GM19238 (cell line): Measurements from ENCODE around the gene DNAH14.
A peak's percentile ranks its signal among the peaks of the same experiment; 100 is the strongest.
"Not testable (repeated sequence)": the region's sequence is repeated elsewhere in the genome, so short reads cannot be mapped to it uniquely, and the experiment has no call there.

ENCODE experiments used
- DNase-seq: peaks from one replicate; pipeline ENCODE4 v3.0.0; 2011; ENCODE audit warnings: low spot score; ENCODE audit not compliant: insufficient read length

DNAH14 gene

DNA sequence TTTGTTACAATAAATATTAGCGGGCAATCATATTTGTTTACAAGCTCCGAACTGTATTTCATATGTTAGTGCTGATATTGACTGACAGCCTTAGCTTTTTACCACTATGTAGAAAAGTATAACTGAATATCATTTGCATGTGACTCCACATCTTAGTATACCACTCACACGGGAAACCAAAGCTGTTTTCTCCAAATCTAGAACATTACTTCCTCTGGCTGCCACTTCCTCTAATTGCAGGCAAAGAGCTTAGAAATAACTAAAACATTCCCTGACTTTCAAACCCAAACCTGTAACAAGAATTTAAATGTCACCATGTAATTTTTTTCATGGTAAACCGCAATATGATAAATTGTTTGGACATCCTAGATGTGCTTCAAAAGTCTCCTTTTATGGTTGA, 323.7 kb downstream of the DNAH14 start:
- DNase-seq = no peak

DNA sequence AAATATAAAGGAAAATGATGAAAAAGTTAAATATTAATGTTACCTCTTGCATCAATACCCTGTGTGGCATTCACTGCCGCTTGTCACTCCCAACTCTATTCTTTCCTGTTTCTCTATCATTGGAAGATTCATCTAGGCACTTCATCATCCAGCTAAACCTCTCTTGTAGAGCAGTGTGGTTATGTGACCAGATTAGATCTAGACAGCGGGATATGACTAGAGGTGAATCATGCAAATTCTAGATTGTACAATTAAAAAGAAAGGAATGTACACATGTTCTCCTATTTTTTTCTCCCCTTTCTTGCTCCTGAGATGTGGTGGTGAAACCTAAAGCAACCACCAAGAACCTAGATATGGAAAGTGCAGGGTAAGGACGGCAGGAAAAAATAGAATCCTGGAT, 324.3 kb downstream of the DNAH14 start:
- DNase-seq = no peak

DNA sequence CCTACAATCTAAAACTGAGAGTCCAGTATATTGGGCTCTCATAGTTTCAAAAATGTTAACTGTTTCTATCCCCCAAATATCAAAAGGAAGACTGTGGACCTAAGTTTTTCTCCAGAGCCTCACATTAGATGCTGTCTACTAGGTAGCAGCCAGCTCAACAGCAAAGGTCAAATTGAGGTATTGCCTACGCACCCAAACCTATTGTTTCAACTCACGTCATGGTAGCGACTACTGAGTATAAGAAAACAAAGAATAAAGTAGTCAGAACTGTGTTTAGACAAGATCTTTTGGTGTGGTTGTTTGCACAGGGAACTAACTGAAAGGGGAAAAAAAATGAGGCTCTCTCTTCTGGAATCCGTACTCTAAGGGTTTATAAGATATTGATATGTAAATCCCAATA, 325.2 kb downstream of the DNAH14 start:
- DNase-seq = no peak

DNA sequence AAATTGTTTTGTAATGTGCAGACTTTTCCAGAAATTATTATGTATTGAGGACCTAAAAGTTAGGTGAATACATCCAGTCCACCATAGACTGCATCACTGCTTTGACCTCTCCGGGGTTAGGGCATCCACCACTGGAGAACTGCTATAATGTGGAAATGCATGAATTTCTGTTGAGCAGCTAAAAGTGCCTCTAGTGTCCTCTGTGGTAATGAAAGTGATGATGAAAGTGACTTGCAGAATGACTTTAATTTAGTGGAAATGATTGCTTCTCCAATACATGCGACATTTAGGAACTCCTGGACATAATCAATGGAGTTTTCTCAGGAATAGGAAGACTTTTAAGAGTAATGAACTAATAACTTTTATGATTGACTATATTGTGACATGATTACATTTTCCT, 327.6 kb downstream of the DNAH14 start:
- no peak for DNase-seq

DNA sequence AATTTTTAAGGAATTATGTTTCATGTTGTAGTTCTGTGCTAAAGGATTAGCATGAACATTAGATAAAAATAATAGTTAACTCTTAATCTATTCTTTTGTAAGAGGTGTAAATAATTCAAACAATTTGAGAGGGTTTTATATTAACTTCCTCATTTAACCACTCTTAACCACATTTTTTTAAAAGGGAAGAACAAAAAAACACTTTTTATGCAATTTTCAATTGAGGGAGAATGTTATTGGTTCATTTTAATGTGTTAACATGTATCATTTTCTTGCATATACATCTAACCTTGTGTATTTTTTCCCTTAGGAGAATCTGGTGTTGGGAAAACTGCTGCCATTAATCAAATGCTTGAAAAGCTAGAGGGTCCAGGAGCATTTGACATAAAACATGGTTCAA, 329.3 kb downstream of the DNAH14 start:
- no peak for DNase-seq

DNA sequence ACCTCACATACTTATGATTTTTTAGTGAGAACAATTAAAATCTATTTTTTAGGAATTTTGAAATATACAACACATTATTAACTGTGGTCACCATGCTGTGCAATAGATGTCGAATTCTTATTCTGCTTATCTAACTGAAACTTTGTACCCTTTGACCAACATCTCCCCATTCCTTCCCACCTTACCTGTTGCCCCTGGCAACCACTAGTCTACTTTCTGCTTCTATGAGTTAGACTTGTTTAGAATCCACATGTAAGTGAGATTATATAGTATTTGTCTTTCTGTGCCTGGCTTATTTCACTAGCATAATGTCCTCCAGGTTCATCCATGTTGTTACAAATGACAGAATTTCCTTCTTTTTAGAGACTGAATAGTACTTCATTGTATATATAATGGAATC, 330.1 kb downstream of the DNAH14 start:
- DNase-seq = no peak

DNA sequence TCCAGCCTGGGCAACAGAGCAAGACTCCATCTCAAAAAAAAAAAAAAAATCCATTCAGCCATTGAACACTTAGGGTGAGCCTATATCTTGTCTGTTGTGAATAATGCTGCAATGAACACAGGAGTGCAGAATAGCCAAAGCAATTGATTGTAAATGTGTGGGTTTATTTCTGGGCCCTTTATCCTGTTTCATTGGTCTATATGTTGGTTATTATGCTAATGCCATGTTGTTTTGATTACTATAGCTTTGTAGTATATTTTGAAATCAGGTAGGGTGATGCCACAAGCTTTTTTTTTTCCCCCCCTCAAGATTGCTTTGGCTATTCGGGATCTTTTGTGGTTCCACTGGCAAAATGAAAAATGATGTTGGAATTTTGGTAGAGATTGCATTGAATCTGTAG, 330.8 kb downstream of the DNAH14 start:
- DNase-seq = no peak

DNA sequence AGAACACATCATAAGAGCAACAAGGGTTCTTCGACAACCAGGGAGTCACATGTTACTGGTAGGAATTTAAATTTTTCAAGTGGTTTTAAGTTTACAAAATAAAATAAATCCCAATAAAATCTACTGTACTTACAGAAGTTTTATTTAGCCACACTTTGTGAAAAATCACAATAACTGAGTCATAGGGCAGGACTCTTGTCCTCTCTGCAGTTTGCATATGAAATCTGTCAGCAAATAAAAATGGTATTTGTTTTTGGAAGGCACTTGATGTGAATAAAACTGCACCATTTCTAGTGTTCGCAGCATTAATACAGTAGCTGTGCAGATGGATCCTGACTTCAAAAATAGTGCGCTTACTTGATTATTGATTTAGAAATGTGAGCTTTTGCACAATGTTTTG, 348.0 kb downstream of the DNAH14 start:
- no peak for DNase-seq

DNA sequence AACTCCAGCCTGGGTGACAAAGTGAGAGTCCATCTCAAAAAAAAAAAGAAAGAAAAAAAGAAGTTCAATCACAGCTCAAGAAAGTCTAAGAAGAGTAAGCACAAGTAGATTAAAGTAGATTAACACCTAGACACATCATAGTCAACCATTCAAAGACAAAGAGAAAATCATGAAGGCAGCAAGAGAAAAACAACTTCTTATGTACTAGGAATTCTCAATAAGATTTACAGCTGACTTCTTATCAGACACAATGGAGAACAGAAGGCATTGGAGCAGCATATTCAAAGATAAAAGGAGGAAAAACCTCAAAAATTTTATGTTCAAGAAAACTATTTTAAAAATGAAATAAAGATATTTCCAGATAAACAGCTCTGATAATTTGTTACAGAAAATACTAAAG, 351.1 kb downstream of the DNAH14 start:
- DNase-seq = no peak

DNA sequence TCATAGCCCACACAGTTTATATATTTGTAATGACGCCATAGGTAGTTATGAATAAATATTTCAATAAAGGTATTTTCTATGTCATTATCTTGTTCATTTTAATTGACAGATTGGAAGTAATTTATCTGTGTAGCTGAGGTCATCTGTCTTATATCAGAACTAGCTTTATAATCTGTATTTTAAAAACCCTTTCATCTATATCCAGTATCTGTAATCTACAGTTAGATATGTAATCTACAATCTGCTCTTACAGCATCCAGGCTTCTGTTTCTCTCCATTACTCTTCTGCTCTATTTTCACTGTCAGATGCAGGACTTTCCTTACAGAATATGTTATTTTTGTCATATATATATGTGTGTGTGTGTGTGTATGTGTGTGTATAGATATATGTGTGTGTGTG, 360.8 kb downstream of the DNAH14 start:
- no peak for DNase-seq

DNA sequence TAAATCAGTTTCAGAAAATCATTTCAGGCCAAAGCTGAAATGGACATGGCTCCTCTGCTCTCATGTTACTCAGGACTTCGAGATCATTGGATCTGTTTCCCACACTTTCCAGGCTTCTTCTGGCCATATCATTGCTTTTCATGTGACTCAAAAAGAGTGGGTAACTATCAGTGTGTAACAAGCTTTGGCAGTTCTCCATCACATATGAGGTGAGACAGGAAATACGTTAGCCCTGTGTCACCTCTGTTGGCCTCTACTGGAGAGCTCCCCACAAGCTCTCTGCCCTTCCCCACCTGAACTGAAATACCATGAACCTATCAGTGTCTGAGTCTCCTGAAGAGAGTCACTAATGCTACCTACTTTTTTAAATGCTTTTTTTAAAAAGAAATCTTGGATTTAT, 370.1 kb downstream of the DNAH14 start:
- DNase-seq = no peak

DNA sequence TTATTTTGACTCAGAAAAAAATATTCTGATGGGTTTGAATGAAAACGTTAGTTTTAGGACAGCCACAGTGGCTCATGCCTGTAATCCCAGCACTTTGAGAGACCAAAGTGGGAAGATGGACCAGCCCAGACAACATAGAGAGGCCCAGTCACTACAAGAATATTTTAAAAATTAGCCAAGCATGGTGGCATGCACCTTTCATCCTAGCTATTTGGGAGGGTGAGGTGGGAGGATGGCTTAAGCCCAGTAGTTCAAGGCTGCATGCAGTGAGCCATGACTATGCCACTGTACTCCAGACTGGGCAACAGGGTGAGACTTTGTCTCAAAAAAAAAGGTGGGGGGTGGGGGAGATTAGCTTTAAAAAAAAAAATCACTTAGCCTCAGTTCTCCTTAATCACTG, 370.9 kb downstream of the DNAH14 start:
- DNase-seq = no peak

DNA sequence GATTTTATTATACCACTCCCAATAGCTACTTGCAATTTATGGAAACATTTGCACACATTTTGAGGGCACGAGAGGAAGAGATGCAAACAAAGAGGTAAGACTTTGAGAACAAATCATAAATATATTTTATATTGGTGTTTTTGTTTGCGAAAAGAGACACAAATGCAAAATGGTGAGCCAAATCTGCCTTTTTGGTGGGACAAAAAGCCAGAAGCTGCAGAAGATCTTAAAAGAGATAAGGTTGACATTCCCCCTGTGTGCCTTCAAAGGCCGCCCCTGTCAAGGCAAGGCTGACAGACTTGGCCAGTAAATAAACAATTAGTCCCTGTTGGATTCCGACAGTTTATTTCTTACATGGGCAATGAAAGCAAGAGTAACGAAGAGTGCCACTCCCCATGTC, 375.5 kb downstream of the DNAH14 start:
- DNase-seq = no peak

DNA sequence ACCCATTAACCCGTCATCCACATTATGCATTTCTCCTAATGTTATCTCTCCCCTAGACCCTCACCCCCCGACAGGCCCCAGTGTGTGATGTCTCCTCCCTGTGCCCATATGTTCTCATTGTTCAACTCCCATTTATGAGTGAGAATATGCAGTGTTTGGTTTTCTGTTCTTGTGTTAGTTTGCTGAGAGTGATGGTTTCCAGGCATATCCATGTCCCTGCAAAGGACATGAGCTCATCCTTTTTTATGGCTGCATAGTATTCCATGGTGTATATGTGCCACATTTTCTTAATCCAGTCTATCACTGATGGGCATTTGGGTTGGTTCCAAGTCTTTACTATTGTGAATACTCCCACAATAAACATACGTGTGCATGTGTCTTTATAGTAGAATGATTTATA, 381.1 kb downstream of the DNAH14 start:
- DNase-seq = not testable (repeated sequence)

DNA sequence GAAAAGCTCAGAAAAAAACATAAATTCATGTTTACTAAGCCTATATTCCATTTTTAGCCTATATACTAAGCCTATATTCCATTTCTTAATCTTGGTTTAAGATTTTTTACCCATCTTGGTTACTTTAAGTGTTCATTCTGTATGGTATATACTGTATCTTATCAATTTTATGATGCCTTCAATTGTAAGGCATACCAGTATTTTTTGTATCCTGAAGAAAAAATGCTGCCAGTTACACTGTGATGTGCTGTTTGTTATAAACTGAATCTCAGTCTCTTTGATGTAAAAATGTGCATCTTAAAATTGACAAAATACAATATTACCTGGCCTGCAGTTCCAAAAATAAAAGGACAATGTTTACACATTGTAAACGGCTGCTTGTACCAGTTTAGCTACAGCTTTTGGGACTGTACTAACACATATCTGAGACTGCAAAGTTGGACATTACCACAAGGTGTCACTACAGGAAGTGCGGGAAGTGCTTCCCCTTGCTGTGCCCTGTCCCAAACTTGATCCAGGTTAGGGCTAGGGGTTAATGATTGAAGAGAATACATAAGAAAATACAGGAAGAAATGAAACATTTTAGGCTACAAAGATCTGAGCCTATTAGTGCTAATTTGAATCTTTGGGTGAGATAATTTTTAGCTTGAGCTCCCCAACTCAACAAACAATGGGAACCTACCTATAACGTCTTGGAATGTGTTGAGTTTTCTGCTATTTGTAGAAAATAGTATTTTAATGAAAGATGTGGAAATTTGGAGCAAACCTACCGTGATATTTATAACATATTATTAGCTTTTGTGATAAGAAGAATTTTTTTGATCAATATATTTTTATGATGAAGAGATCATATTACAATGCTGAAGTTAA, 389.5 kb downstream of the DNAH14 start:
- DNase-seq = peak; percentile 15

DNA sequence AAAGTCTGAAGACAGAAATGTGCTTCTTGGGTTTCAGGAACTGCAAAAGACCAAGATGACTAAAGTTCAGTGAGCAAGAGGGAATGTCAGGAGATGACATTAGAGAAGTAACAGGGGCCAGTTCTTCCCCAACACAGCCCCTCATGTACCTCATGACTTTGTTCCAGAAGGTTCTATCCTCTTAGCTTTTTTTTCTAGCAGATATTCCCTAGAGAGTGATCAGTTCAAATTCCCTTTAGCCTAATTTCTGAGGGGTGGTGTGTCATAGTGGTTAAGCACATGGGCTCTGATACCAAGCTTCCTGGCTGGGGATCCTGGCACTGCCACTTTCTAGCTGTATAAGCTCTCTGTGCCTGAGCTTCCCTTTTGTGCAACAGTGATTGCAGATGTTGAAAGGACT, 390.4 kb downstream of the DNAH14 start:
- no peak for DNase-seq

DNA sequence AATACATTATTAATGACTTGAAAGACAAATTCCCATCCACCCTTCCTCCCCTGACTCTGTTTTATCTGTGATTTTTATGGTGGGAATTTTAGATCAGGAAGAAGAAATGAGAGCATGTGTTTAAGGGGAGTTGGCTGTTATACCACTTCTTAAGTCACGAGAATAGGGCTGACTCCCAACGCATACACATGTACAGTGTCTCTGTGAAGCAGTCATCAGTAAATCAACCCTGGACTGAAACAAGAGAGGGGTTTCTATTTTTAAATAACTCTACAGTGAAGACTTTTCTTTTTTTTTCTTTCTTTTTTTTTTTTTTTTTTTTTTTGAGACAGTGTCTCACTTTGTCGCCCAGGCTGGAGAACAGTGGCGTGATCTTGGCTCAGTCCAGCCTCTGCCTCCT, 392.3 kb downstream of the DNAH14 start:
- no peak for DNase-seq

DNA sequence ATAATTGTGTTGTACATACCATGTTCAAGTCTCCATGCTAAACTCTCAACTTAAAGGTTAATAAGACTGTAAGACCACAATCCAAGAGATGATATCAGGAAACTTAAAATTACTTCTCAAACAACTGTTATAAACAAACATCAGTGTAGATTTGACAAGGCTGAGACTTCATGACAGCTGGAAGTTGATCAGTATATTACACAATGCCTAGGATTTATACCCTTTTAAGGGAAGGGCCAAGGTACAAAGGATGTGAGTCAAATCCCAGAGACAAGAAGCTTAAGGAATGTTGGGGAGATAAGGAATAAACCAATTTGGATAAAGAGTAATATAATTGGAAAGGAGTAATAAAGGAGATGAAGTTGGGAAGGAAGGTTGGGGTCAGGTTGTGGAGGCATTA, 399.6 kb downstream of the DNAH14 start:
- DNase-seq = no peak

DNA sequence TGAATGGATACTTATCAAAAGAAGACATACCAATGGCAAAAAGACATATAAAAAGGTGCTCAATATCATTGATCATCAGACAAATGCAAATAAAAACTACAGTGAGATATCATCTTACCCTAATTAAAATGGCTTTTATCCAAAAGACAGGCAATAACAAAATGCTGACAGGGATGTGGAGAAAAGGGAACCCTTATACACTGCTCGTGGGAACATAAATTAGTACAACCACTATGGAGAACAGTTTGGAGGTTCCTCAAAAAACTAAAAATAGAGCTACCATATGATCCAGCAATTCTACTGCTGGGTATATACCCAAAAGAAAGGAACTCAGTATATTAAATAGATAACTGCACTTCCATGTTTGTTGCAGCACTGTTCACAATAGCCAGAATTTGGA, 400.5 kb downstream of the DNAH14 start:
- not testable (repeated sequence) for DNase-seq

DNA sequence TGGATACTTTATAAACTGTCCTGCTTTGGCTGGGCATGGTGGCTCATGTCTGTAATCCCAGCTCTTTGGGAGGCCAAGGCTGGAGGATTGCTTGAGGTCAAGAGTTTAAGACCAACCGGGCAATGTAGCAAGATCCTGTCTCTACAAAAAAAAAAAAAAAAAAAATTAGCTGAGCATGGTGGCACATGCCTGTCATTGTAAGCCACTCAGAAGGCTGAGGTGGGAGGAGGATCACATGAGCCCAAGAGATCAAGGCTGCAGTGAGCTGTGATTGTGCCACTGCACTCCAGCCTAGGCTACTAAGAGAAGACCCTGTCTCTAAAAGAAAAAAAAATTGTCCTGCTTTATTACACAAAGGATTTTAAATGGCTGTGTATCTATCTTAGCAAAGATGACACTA, 403.2 kb downstream of the DNAH14 start:
- DNase-seq = no peak

DNA sequence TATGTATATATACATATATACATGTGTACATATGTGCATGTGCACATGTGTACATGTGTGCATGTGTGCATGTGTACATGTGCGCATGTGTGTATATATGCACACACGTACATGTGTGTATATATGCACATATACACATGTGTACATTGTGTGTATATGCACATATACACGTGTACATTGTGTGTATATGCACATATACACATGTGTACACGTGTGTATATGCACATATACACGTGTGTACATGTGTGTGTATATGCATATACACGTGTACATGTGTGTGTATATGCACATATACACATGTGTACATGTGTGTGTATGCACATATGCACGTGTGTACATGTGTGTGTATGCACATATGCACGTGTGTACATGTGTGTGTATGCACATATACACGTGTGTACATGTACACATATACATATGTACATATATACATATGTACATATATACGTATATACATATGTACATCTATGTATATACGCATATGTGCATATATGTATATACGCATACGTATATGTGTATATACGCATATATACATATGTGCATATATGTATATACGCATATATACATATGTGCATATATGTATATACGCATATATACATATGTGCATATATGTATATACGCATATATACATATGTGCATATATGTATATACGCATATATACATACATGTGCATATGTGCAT, 405.8 kb downstream of the DNAH14 start:
- DNase-seq = not testable (repeated sequence)

DNA sequence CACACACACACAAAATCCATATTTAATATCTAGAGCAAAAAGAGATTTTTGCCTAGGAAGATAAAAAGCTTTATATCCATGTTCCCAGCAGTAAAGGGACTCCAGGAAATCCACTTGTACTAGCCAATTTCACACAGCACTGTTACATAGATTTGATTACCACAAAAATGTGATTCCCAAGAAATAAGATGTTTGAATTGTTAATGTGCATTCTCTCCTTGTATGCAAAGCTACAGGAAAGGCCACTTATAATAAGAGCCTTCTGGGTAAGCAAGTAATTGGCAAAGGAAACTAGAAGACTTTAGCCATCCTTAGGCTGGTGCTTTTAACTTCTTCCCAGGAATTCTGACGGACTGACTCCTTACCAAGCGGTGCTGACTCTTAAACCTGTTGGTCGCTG, 409.1 kb downstream of the DNAH14 start:
- DNase-seq = no peak

DNA sequence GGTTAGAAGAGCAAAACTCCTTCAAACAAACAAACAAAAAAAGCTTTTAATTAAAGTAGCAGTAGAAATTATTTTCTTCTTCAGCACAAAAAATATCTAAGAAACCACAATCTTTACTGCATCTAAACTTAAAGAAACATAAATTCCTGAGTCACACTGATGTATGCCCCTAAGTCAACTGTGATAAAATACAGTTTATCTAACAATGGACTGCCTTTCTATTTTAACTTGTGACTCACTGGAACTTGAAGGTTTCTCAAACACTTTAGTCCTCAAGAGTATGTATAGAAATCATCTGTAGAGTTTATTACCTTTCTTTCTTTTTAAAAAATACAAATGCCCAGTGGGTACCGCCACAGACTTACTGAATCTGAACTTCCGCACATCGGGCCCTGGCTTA, 412.2 kb downstream of the DNAH14 start:
- no peak for DNase-seq
